ENCODE data around the gene HLF.

- no peak for TF ChIP-seq CTCF (IDR thresholded peaks at IDR 0.05 in 4 of 5, conservative IDR thresholded peaks at IDR 0.05 in 1 of 5)
- no peak for TF ChIP-seq POLR2A (IDR thresholded peaks at IDR 0.05)
These were observed 4.1 kb downstream of the HLF start for GRCh38 chr17:55268649-55269480.

Measured in gastrocnemius medialis (tissue), 4 donors.